ENCODE results near the gene ANTKMT. TPM values are rescaled to one million over a fixed set of nuclear protein-coding genes. Genes with fewer than 3 reads are reported as not detected.
A peak's percentile ranks its signal among the peaks of the same experiment; 100 is the strongest.
"Not testable (repeated sequence)": the region's sequence is repeated elsewhere in the genome, so short reads cannot be mapped to it uniquely, and the experiment has no call there.

The ANTKMT gene
- total RNA-seq, 4 donors from 2014 or later, result 43.7 to 98.7 (median 78.6) TPM

GRCh38 chr16:740459-740763 is 19.5 kb downstream of the ANTKMT start:
- Histone ChIP-seq H3K27ac (peak overlapping the region; percentile 24 to 87 (median 76)), H3K4me3 (peak overlapping the region; percentile 75 to 100 (median 94)), H3K4me1 (peaks cover 0 to 16% (median 14%) of the 10 kb centered on the region in 4 donors), H3K36me3 (peaks cover 0 to 42% (median 0%) of the 10 kb centered on the region in 3 donors), H3K9me3 (no peaks in the 10 kb centered on the region), H3K27me3 (peaks cover 0 to 3% of the 10 kb centered on the region in 2 donors)
- 0% methylated on average over 6 of the region's 22 CpGs; no CpG with 5 or more reads in 1 of the 2 donors for WGBS, 2 donors
- no peak for DNase-seq (ENCODE audit: low spot score in 2 of 2)
- no peak for TF ChIP-seq CTCF (IDR thresholded peaks at IDR 0.05)

DNA sequence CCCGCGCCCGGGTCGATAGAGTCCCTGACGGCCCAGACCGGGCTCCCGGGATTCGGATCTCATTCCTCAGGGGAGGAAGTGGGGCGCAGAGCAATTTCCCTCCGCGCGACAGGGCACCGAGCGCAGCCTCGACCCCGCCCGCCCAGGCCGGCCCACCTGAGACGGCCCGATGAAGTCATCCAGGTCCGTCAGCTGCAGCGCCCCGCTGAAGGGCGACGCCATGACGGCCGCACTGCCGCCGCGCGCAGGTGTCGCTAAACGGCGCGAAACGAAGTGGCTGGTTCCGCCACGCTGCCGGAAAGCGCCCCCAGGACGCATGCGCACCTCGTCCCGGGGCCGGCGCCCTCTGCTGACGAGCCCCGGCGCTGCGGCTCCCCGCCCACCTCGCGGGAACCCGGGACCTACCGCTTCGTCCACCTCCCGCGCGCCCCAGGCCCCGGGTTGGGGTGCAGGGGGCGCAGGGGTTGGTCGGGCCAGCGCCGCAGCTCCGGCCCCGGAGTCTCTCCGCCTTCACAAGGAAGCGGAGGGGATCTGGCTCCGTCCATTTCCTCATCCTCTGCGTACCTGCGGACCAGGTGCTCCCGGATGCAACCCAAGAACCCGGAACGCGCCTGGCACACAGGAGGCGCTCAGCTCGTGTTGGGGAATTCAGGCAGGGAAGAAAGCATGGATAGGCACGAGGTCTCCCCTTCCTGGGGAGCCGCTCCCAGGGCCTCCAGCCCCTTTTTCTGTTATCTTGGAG is 20.0 kb downstream of the ANTKMT start, which contains the start of gene CIAO3:
TSS of gene CIAO3 (minus strand) at position 234 of the 742 bp plus-strand sequence. CDS start at position 222, 12 bp downstream.
- peak within 1 kb of the TSS; percentile 24 to 87 (median 76) for H3K27ac ChIP-seq
- no peaks in the 10 kb centered on the region for H3K9me3 ChIP-seq
- peaks cover 0 to 37% (median 0%) of the 10 kb centered on the region in 3 donors for H3K36me3 ChIP-seq
- H3K27me3 ChIP-seq, result peaks cover 0 to 3% of the 10 kb centered on the region in 2 donors
- TF ChIP-seq CTCF (IDR thresholded peaks at IDR 0.05) (peak; percentile 94 to 99 (median 98)), POLR2A (IDR thresholded peaks at IDR 0.05) (peak in 1 of 2 donors; percentile 56), EP300 (IDR thresholded peaks at IDR 0.05) (peak; percentile 88 to 100)
- 3% methylated on average over 7 to 15 of the region's 79 CpGs for WGBS, 2 donors
- peak; percentile 66 to 74 for DNase-seq (ENCODE audit: low spot score in 2 of 2)
- peaks cover 0 to 16% (median 14%) of the 10 kb centered on the region in 4 donors for H3K4me1 ChIP-seq
- peak within 1 kb of the TSS; percentile 75 to 100 (median 94) for H3K4me3 ChIP-seq

DNA sequence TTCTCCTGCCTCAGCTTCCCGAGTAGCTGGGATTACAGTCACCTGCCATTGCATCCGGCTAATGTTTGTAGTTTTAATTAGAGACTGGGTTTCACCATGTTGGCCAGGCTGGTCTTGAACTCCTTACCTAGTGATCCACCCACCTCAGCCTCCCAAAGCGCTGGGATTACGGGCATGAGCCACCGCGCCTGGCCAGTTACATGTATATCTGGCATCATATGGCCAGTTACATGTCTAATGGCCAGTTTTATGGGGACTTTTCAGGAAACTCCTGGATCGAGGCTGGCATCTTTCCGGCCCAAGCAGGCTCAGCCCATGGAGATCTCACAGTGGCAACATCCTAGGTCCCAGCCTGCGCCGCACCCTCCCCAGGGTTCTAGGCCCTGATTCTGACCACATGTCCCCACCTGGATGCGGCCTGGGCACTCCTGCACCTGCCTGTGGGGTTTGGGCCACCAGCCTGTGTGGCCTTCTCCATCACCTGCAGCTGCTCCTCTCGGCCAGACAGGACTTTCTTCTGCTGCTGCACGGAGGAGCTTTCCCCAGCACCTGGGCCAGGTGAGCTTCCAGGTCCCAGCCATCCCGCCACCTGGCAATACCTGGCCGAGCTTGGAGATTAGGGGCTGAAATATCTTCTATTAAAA is 21.2 kb downstream of the ANTKMT start:
- 88 to 90% methylated on average over 15 of the region's 15 CpGs for WGBS, 2 donors
- no peak for TF ChIP-seq POLR2A (IDR thresholded peaks at IDR 0.05)
- no peak for TF ChIP-seq CTCF (IDR thresholded peaks at IDR 0.05)
- no peak for TF ChIP-seq EP300 (IDR thresholded peaks at IDR 0.05)
- no peak for DNase-seq (ENCODE audit: low spot score in 2 of 2)
- no peak overlapping the region for H3K27ac ChIP-seq
- H3K4me1 ChIP-seq, result peaks cover 0 to 16% (median 14%) of the 10 kb centered on the region in 4 donors
- no peaks in the 10 kb centered on the region for H3K9me3 ChIP-seq
- H3K4me3 ChIP-seq, result no peak overlapping the region
- H3K36me3 ChIP-seq, result peaks cover 0 to 25% (median 0%) of the 10 kb centered on the region in 3 donors
- H3K27me3 ChIP-seq, result peaks cover 0 to 3% of the 10 kb centered on the region in 2 donors

GRCh38 chr16:742894-743293 is 21.9 kb downstream of the ANTKMT start:
- H3K4me1 ChIP-seq, result peaks cover 0 to 16% (median 14%) of the 10 kb centered on the region in 4 donors
- H3K4me3 ChIP-seq; H3K9me3 ChIP-seq; DNase-seq (ENCODE audit: low spot score in 2 of 2); H3K27ac ChIP-seq; H3K27me3 ChIP-seq: not testable (repeated sequence)
- 74 to 76% methylated on average over 14 of the region's 14 CpGs for WGBS, 2 donors
- peaks cover 0 to 18% (median 0%) of the 10 kb centered on the region in 3 donors for H3K36me3 ChIP-seq

DNA sequence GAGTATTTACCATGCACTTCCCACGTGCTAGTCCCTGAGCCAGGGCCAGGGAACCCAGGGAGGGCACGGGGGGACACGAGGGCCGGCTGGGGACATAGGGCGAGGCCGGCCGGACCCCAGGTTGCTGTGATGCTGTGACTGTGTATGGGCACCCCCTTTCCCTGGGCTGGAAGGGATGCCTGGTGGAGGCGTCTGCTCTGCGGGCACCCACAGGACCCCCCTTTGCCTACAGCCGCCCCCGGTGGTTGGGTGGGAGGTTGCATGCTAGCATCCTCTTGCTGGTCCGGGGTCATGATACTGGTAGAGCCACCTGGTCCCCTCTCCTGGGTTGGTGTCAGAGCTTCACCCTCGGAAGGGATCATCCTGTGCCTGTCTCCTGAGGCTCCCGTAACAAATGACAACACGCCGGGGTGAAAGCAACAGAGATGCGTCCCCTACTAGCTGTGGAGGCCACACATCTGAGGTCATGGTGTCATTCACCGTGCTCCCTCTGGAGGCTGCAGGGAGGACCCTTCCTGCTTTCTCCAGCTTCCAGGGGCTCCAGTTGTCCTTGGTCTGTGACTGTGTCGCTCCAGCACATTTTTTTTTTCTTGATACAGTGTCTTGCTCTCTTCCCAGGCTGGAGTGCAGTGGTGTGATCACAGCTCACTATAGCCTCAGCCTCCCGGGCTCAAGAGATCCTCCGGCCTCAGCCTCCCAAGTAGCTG is 23.0 kb downstream of the ANTKMT start:
- no peak for TF ChIP-seq EP300 (IDR thresholded peaks at IDR 0.05)
- no peak for TF ChIP-seq POLR2A (IDR thresholded peaks at IDR 0.05)
- TF ChIP-seq CTCF (IDR thresholded peaks at IDR 0.05), result no peak
- Histone ChIP-seq H3K27me3 (peaks cover 0 to 3% of the 10 kb centered on the region in 2 donors), H3K9me3 (no peaks in the 10 kb centered on the region), H3K27ac (no peak overlapping the region), H3K4me1 (peaks cover 0 to 16% (median 14%) of the 10 kb centered on the region in 4 donors), H3K4me3 (no peak overlapping the region), H3K36me3 (peaks cover 0 to 7% (median 0%) of the 10 kb centered on the region in 3 donors)
- no peak for DNase-seq (ENCODE audit: low spot score in 2 of 2)
- WGBS, 2 donors, result 72 to 75% methylated on average over 17 to 18 of the region's 21 CpGs
